Activated CD8-positive, alpha-beta T cell treated with anti-CD3 and anti-CD28 coated beads, Interleukin-2, amount 10 ng/mL, durations not matched to agents 7 days and 5 days (primary cell): Measurements from ENCODE around the gene PDE4D. TPM values are rescaled to one million over a fixed set of nuclear protein-coding genes. Genes with fewer than 3 reads are reported as not detected.

Source experiments
- ATAC-seq: fragments of 150-1000 bp; cut with Tn5 transposase; one replicate; pipeline ENCODE4 v1.10.0; 2021; ENCODE audit warnings: moderate library complexity
- CTCF ChIA-PET: fragments of 350-600 bp; sonication (Branson Sonifier 250); formaldehyde crosslinking; loops from one replicate; lab custom pipeline; 2021; ENCODE audit warnings: antibody characterized with exemption; lab: Charles Lee
- POLR2A ChIA-PET: fragments of 350-600 bp; sonication (Branson Sonifier 250); formaldehyde crosslinking; loops from one replicate; lab custom pipeline; 2021; ENCODE audit warnings: antibody characterized with exemption; lab: Charles Lee
- DNase-seq: peaks from one replicate; pipeline ENCODE4 v3.0.0-alpha.2; 2020
- H3K27ac Mint-ChIP-seq: one replicate; pipeline ENCODE4 v1.8.0; 2021; ENCODE audit warnings: mild to moderate bottlenecking, mixed read lengths
- H3K27me3 Mint-ChIP-seq: one replicate; pipeline ENCODE4 v1.8.0; 2021; ENCODE audit warnings: low read depth, mixed read lengths
- H3K36me3 Mint-ChIP-seq: one replicate; pipeline ENCODE4 v1.8.0; 2021; ENCODE audit warnings: low read depth, mixed read lengths
- H3K4me1 Mint-ChIP-seq: one replicate; pipeline ENCODE4 v1.8.0; 2021; ENCODE audit warnings: low read depth, mixed read lengths
- H3K4me3 Mint-ChIP-seq: one replicate; pipeline ENCODE4 v1.8.0; 2021; ENCODE audit warnings: mild to moderate bottlenecking, mixed read lengths
- H3K9me3 Mint-ChIP-seq: one replicate; pipeline ENCODE4 v1.8.0; 2022; ENCODE audit warnings: mixed read lengths; ENCODE audit not compliant: insufficient read depth
- total RNA-seq, 2 experiments: library from RNA; stranded (reverse); gene quantifications; one replicate each; pipeline ENCODE4 v1.2.3, GENCODE V29; 2021

The PDE4D gene
- total RNA-seq, 2 experiments from 2014 or later, result 65.4 to 70.7 TPM

DNA sequence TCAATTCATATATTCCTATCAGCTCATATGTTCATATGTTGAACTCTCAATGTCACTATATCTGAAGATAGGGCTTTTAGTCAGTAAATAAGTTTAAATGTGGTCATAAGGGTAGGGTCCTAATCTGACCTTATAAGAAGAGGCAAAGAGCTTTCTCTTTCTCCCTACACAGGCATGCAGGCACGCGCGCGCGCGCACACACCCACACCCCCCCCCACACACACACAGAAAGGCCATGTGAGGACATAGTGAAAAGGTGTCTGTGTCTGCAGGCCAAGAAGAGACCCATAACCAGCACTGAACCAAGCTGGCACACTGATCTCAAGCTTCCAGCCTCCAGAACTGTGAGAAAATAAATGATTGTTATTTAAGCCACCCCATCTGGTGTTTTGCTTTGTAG, 76.0 kb downstream of the PDE4D start:
- Mint-ChIP-seq H3K27me3 (peaks cover 12% of the 10 kb centered on the region), H3K9me3 (no peaks in the 10 kb centered on the region), H3K27ac (no peak overlapping the region), H3K36me3 (no peaks in the 10 kb centered on the region), H3K4me1 (no peaks in the 10 kb centered on the region), H3K4me3 (no peak overlapping the region)
- DNase-seq (no peak), ATAC-seq (no peak)
- ChIA-PET CTCF (interaction anchor here (1.5 kb wide), 1 partner anchor 17 kb away, joined by 4 read pairs; no protein-coding TSS in a partner anchor), POLR2A (no interaction called here)

DNA sequence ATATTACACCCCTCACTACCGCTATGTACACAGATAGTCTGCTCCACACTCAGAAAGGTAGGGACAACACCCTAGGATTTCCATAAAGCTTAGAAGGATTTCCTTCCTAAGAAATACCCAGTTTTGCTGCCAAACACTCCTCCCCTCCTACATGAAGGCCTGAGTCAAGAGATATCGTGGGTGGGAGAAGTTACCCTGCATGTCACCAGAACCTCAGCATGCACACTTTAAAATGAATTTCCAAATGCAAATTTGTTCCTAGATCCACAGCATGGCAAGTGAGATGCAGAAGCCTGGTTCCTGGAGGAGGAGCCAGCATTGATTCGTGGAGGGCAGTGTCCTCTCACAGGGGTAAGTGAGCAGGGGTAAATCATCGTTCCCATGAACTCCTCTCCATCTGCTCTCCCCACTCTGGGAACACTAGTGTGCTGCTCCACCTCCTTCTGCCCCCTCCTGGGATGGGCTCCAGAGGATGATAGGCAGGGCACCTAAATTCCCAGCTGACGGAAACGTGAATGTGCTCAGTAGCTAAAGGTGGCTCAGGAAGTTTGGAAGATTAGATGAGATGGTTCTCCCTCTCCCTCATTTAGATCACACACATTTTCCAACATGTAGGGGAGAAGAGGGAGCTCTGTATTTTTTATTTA, 76.7 kb downstream of the PDE4D start:
- no peak overlapping the region for H3K27ac Mint-ChIP-seq
- H3K4me3 Mint-ChIP-seq, result no peak overlapping the region
- H3K9me3 Mint-ChIP-seq, result no peaks in the 10 kb centered on the region
- ATAC-seq (no peak), DNase-seq (no peak)
- no peaks in the 10 kb centered on the region for H3K4me1 Mint-ChIP-seq
- H3K36me3 Mint-ChIP-seq, result no peaks in the 10 kb centered on the region
- CTCF ChIA-PET, result interaction anchor here (1.5 kb wide), 1 partner anchor 17 kb away, joined by 4 read pairs; no protein-coding TSS in a partner anchor
- POLR2A ChIA-PET, result no interaction called here
- H3K27me3 Mint-ChIP-seq, result peaks cover 11% of the 10 kb centered on the region

DNA sequence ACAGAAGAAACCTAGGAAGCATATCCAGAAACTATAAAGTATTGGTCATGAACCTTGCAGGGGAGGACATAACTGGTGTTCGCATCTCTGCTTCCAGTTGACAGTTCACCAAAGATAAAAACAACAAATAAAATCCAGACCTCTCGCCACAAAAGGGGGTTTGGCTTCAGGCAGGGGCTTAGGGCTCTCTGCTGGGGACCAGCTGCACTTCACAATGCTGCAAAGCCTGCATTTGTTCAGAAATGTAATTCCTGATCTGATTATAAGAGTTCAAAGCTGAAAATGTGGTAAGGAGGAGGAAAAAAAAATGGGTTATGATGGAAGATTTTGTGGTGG, 79.0 kb downstream of the PDE4D start:
- Mint-ChIP-seq H3K27me3 (peaks cover 7% of the 10 kb centered on the region), H3K36me3 (no peaks in the 10 kb centered on the region), H3K27ac (no peak overlapping the region), H3K4me3 (no peak overlapping the region), H3K4me1 (peaks cover 3% of the 10 kb centered on the region), H3K9me3 (no peaks in the 10 kb centered on the region)
- POLR2A ChIA-PET, result no interaction called here
- CTCF ChIA-PET, result interaction anchor here (0.8 to 1.3 kb wide), 2 partner anchors 132 to 320 kb away, joined by 3 read pairs; no protein-coding TSS in a partner anchor
- DNase-seq (no peak), ATAC-seq (no peak)

DNA sequence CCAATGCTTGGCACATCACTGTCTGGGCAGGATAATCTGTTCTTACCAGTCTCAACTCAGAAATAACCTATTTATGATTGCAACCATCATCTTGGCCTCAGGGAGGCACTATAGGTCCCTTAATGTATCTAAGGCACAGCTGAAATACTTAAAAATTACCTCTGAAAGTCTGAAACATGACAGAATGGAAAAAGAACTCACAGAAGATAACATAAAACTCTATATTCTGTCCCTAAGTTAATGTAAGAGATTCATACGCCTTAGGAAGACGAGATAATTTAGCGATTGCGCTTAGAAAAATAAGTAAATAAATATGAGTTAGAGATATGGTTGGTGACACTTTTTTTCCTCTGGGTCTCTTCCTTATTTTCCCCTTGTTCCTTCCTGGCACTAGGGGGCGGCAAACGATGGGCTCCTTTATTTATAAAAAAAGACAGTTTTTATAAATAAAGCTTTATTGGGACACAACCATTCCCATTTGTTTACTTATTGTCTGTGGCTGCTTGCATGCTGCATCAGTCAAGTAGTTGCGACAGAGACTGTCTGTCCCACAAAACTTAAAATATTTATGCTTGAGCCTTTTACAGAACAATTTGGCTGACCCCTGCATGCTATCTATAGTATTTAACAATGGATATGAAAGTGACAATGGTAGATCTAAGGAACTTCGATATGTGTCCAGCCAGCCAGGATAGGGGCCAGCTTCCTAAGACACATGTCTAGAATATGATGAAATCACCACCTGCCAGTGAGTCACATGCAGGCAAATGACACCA, 79.6 kb downstream of the PDE4D start:
- no peak overlapping the region for H3K27ac Mint-ChIP-seq
- ChIA-PET CTCF (interaction anchor here (0.8 to 1.3 kb wide), 3 partner anchors 133 to 835 kb away, joined by 3 read pairs; no protein-coding TSS in a partner anchor), POLR2A (no interaction called here)
- peak; percentile 39 for DNase-seq
- H3K4me1 Mint-ChIP-seq, result peaks cover 3% of the 10 kb centered on the region
- ATAC-seq, result peak; percentile 60
- peaks cover 3% of the 10 kb centered on the region for H3K27me3 Mint-ChIP-seq
- no peaks in the 10 kb centered on the region for H3K9me3 Mint-ChIP-seq
- H3K4me3 Mint-ChIP-seq, result no peak overlapping the region
- no peaks in the 10 kb centered on the region for H3K36me3 Mint-ChIP-seq

DNA sequence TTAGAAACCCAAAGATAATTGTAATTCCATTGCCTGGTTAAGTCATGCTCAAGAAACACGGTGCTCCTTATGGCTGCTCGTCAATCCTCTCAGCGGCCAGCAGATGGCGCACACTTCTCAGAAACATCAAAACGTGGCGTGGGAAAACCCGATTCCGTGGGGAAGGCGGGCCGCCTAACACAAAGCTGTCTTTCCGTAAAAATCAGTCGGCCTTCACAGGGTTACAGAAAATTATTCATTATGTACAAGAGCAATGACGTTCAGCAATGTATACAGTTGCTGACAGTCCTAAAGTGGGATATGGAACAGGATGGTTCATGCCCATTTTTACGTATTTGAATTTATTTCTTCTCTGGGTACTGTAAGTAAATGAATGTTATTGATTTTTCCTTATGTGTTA, 83.5 kb downstream of the PDE4D start:
- Mint-ChIP-seq H3K36me3 (no peaks in the 10 kb centered on the region), H3K4me1 (peaks cover 3% of the 10 kb centered on the region), H3K27me3 (peaks cover 6% of the 10 kb centered on the region), H3K27ac (no peak overlapping the region), H3K9me3 (no peaks in the 10 kb centered on the region), H3K4me3 (no peak overlapping the region)
- ChIA-PET CTCF (interaction anchor here (0.6 to 3.0 kb wide), 13 partner anchors 10 to 1279 kb away, joined by 3 to 23 read pairs (median 5); no protein-coding TSS in a partner anchor), POLR2A (no interaction called here)
- DNase-seq (peak; percentile 63), ATAC-seq (peak; percentile 76)

DNA sequence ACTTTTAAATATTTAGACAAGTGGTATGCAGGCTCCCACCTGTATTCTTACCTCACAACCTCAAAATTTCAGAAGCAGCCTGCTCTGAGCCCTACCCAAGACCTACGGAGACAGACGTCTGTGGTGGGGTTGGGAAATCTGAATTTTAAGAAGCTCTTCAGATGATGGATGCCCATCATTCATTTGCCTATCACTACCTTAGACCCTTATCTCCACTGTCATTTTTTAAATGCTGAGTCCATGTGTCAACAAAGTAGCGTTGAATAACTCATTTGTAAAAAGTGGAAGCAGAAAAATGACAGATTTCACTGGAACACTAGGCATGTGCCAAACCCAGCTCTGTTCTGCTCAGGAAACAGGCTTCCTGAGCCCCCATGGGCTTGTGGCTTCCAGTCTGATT, 85.7 kb downstream of the PDE4D start:
- CTCF ChIA-PET, result interaction anchor here (0.9 to 1.4 kb wide), 2 partner anchors 842 to 861 kb away, joined by 3 to 5 read pairs; no protein-coding TSS in a partner anchor
- H3K27ac Mint-ChIP-seq, result no peak overlapping the region
- no peaks in the 10 kb centered on the region for H3K36me3 Mint-ChIP-seq
- no peak overlapping the region for H3K4me3 Mint-ChIP-seq
- peaks cover 6% of the 10 kb centered on the region for H3K27me3 Mint-ChIP-seq
- DNase-seq (no peak), ATAC-seq (no peak)
- H3K4me1 Mint-ChIP-seq, result peaks cover 3% of the 10 kb centered on the region
- no peaks in the 10 kb centered on the region for H3K9me3 Mint-ChIP-seq
- POLR2A ChIA-PET, result no interaction called here

DNA sequence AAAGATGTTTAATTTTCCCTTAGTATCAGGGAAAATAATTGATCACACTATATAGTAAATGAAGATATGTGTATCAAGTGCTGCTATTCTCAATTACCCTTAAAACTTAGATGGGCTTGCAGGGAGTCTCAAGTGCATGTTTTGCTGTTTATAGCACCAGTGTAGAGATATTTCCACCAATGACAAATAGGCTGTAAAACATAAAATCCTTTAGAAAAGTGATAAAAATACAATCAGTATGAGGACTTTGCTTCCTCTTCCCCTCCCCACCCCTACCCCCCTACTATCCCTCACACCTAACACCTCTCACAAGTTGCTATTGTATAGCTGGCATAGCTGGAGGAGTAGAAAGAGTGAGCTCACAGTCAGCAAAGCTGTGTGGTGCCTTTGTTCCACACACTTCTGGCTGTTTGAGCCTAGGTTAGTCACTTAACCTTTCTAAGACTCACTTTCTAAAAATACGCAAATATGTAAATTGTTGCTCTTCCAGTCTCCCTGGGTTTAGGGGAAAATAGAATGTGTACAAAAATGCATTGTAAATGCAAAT, 93.1 kb downstream of the PDE4D start:
- no peak overlapping the region for H3K27ac Mint-ChIP-seq
- CTCF ChIA-PET, result interaction anchor here (0.6 to 4.0 kb wide), 14 partner anchors 8 to 612 kb away, joined by 3 to 23 read pairs (median 7); no protein-coding TSS in a partner anchor
- H3K4me1 Mint-ChIP-seq, result no peaks in the 10 kb centered on the region
- no peaks in the 10 kb centered on the region for H3K36me3 Mint-ChIP-seq
- H3K27me3 Mint-ChIP-seq, result no peaks in the 10 kb centered on the region
- H3K4me3 Mint-ChIP-seq, result no peak overlapping the region
- ATAC-seq (peak; percentile 30), DNase-seq (no peak)
- H3K9me3 Mint-ChIP-seq, result no peaks in the 10 kb centered on the region
- POLR2A ChIA-PET, result no interaction called here

DNA sequence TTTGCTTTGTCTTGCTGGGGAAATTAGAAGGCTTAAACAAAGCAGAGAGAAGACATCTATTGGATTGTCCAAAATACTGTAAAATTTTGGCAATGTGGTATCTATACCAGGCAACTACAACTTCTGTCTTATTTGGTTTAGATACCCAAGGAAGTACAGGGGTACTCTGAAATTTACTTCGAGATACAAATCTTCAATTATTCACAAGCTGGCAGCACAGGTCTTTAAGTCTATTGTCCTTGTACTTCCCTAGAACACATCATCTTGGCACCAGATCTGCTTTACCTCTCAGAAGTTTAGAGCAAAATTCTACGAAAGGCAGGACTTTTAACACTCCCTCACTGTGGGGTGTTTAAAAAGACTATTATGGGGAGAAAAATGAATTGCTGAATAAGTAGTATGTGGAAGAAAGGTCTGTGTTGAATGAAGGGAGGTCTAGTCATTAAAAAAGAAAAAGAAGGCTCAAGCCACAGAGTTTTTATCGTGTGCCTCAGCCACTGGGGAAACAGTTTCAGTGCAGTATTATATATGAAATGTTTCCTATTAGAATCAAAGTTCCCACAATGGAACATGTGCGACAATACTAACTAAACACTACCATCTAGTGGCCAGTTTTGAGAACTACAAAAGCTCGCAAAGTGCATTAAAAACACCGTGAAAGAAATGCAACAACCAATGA, 93.7 kb downstream of the PDE4D start:
- H3K27me3 Mint-ChIP-seq, result no peaks in the 10 kb centered on the region
- no peaks in the 10 kb centered on the region for H3K4me1 Mint-ChIP-seq
- no peak overlapping the region for H3K4me3 Mint-ChIP-seq
- ATAC-seq (peak; percentile 53), DNase-seq (peak; percentile 31)
- H3K36me3 Mint-ChIP-seq, result no peaks in the 10 kb centered on the region
- no peaks in the 10 kb centered on the region for H3K9me3 Mint-ChIP-seq
- ChIA-PET CTCF (interaction anchor here (0.6 to 4.0 kb wide), 13 partner anchors 9 to 612 kb away, joined by 3 to 23 read pairs (median 8); no protein-coding TSS in a partner anchor), POLR2A (no interaction called here)
- no peak overlapping the region for H3K27ac Mint-ChIP-seq

DNA sequence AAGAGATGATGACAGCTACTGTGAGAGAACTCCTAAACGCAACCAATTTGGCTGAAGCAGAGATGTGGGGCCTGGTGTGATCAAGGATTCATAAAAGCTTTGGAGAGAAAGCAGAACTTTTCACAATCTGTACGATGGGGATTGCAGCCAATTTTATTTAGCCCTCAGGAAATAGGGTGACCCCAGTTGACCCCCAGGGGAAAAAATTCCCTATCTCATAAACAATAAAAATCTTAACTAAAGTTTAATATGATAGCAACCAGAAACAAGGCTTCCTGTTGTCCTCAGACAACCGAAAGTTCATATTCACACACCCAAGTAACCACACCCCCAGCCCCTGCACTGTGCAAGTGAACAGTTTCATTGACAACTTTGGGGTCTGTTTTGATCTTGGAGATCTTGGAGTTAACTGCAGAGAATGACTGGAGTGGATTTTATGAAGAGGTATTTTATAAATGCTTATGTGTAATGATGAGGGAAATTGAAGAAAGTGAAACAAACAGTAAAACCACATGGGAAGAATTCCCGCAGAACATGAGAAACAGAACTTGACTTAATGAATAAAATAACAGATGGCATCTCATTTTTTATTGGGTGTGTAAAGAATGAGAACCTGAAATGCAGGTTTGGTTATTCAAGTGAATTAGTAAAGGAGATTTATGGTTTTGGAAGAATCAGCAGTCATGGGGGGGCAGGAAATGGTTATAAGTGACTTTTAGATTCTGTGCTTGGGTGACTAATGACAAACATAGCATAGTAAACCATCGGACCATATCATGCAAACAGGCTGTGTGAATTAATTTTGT, 94.5 kb downstream of the PDE4D start:
- ATAC-seq, result no peak
- no peaks in the 10 kb centered on the region for H3K27me3 Mint-ChIP-seq
- POLR2A ChIA-PET, result no interaction called here
- no peak overlapping the region for H3K4me3 Mint-ChIP-seq
- H3K9me3 Mint-ChIP-seq, result no peaks in the 10 kb centered on the region
- no peaks in the 10 kb centered on the region for H3K36me3 Mint-ChIP-seq
- H3K4me1 Mint-ChIP-seq, result no peaks in the 10 kb centered on the region
- H3K27ac Mint-ChIP-seq, result no peak overlapping the region
- CTCF ChIA-PET, result interaction anchor here (1.8 to 4.0 kb wide), 7 partner anchors 8 to 418 kb away, joined by 6 to 23 read pairs (median 9); no protein-coding TSS in a partner anchor
- peak; percentile 26 for DNase-seq

DNA sequence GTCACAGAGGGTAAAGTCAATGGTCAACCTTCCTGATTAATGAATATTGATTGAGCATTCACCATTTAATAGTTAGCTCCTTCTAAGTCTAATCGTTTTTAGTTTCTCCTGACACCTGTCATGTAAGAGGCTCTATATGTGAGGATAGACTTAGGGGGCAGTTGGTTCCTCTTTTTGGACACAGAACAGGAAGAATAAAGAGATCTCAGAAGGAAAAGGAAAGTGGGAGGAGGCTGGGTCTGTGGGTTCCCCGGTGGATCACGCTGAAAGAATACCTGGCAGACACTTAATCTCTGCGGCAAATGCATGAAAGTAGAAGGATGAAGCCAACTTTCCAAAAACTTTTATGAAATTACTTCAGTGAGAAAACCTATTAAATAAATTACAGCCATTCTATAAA, 98.4 kb downstream of the PDE4D start:
- ATAC-seq (no peak), DNase-seq (no peak)
- Mint-ChIP-seq H3K36me3 (no peaks in the 10 kb centered on the region), H3K4me1 (peaks cover 6% of the 10 kb centered on the region), H3K9me3 (no peaks in the 10 kb centered on the region), H3K27me3 (peaks cover 2% of the 10 kb centered on the region), H3K4me3 (no peak overlapping the region), H3K27ac (no peak overlapping the region)
- ChIA-PET CTCF (interaction anchor here (1.0 to 1.1 kb wide), 2 partner anchors 16 to 122 kb away, joined by 4 read pairs; no protein-coding TSS in a partner anchor), POLR2A (no interaction called here)
